HL-60 (cell line): ENCODE data around the gene PRDM1.

ENCODE experiments used
- GABPA ChIP-seq: IDR thresholded peaks from 2 replicates; pipeline ENCODE4 v1.6.1; 2012; ENCODE audit warnings: low read depth
- POLR2AphosphoS5 ChIP-seq: IDR thresholded peaks from 2 replicates; pipeline ENCODE4 v1.6.1; 2012; ENCODE audit warnings: low read depth
- TF ChIP-seq, protein P1 (sequence below): IDR thresholded peaks from one replicate; pipeline ENCODE4 v1.5.1; 2011; ENCODE audit warnings: low read length, control low read depth, inconsistent platforms; ENCODE audit not compliant: insufficient read depth
- TF ChIP-seq, protein P2 (sequence below): IDR thresholded peaks from 2 replicates; pipeline ENCODE4 v1.6.1; 2012; ENCODE audit warnings: low read depth; ENCODE audit not compliant: insufficient replicate concordance

DNA sequence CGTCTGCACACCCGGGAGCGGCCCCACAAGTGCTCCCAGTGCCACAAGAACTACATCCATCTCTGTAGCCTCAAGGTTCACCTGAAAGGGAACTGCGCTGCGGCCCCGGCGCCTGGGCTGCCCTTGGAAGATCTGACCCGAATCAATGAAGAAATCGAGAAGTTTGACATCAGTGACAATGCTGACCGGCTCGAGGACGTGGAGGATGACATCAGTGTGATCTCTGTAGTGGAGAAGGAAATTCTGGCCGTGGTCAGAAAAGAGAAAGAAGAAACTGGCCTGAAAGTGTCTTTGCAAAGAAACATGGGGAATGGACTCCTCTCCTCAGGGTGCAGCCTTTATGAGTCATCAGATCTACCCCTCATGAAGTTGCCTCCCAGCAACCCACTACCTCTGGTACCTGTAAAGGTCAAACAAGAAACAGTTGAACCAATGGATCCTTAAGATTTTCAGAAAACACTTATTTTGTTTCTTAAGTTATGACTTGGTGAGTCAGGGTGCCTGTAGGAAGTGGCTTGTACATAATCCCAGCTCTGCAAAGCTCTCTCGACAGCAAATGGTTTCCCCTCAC, 21.0 kb downstream of the PRDM1 start:
- TF ChIP-seq, protein P1, sequence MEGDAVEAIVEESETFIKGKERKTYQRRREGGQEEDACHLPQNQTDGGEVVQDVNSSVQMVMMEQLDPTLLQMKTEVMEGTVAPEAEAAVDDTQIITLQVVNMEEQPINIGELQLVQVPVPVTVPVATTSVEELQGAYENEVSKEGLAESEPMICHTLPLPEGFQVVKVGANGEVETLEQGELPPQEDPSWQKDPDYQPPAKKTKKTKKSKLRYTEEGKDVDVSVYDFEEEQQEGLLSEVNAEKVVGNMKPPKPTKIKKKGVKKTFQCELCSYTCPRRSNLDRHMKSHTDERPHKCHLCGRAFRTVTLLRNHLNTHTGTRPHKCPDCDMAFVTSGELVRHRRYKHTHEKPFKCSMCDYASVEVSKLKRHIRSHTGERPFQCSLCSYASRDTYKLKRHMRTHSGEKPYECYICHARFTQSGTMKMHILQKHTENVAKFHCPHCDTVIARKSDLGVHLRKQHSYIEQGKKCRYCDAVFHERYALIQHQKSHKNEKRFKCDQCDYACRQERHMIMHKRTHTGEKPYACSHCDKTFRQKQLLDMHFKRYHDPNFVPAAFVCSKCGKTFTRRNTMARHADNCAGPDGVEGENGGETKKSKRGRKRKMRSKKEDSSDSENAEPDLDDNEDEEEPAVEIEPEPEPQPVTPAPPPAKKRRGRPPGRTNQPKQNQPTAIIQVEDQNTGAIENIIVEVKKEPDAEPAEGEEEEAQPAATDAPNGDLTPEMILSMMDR: no peak
- TF ChIP-seq, protein P2, sequence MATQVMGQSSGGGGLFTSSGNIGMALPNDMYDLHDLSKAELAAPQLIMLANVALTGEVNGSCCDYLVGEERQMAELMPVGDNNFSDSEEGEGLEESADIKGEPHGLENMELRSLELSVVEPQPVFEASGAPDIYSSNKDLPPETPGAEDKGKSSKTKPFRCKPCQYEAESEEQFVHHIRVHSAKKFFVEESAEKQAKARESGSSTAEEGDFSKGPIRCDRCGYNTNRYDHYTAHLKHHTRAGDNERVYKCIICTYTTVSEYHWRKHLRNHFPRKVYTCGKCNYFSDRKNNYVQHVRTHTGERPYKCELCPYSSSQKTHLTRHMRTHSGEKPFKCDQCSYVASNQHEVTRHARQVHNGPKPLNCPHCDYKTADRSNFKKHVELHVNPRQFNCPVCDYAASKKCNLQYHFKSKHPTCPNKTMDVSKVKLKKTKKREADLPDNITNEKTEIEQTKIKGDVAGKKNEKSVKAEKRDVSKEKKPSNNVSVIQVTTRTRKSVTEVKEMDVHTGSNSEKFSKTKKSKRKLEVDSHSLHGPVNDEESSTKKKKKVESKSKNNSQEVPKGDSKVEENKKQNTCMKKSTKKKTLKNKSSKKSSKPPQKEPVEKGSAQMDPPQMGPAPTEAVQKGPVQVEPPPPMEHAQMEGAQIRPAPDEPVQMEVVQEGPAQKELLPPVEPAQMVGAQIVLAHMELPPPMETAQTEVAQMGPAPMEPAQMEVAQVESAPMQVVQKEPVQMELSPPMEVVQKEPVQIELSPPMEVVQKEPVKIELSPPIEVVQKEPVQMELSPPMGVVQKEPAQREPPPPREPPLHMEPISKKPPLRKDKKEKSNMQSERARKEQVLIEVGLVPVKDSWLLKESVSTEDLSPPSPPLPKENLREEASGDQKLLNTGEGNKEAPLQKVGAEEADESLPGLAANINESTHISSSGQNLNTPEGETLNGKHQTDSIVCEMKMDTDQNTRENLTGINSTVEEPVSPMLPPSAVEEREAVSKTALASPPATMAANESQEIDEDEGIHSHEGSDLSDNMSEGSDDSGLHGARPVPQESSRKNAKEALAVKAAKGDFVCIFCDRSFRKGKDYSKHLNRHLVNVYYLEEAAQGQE: no peak
- no peak for TF ChIP-seq GABPA
- no peak for TF ChIP-seq POLR2AphosphoS5
